Common myeloid progenitor, CD34-positive (primary cell): ENCODE results near the gene IL17RA.

ENCODE experiments used
- CTCF ChIA-PET: fragments of 350-600 bp; sonication (Branson Sonifier 250); formaldehyde crosslinking; loops from one replicate; lab custom pipeline; 2021; ENCODE audit warnings: antibody characterized with exemption; lab: Charles Lee
- POLR2A ChIA-PET: fragments of 350-600 bp; sonication (Branson Sonifier 250); formaldehyde crosslinking; loops from one replicate; lab custom pipeline; 2021; ENCODE audit warnings: antibody characterized with exemption; lab: Charles Lee
- DNase-seq, 3 donors: peaks; one replicate each; pipeline versions ENCODE4 v3.0.0 to v3.0.0-alpha.2; 2013
- H3K27ac ChIP-seq, 2 experiments: 1 replicate in 1 of 2; 2 replicates in 1 of 2; pipeline ENCODE4 v1.7.0; 2013; ENCODE audit warnings: inconsistent platforms in 2 of 2, low read length in 2 of 2, mild to moderate bottlenecking in 2 of 2, low read depth in 1 of 2, moderate library complexity in 1 of 2; ENCODE audit not compliant: severe bottlenecking in 2 of 2, insufficient read depth in 1 of 2, poor library complexity in 1 of 2
- H3K27me3 ChIP-seq, 5 experiments: replicated peaks in 2 of 5; 1 replicate in 3 of 5; 2 replicates in 2 of 5; pipeline versions ENCODE4 v1.6.1 to v1.7.0; 2013; ENCODE audit warnings: low read length in 4 of 5, mild to moderate bottlenecking in 2 of 5, moderate library complexity in 2 of 5, inconsistent platforms in 1 of 5; ENCODE audit not compliant: insufficient read depth in 5 of 5, control insufficient read depth in 4 of 5
- H3K36me3 ChIP-seq, 4 experiments: 1 replicate in 2 of 4; 2 replicates in 2 of 4; pipeline versions ENCODE4 v1.6.1 to v1.7.0; 2013; ENCODE audit warnings: low read length in 3 of 4, control low read depth in 1 of 4, mild to moderate bottlenecking in 1 of 4; ENCODE audit not compliant: control insufficient read depth in 4 of 4, insufficient read depth in 4 of 4
- H3K4me1 ChIP-seq, 4 experiments: 1 replicate in 3 of 4; 2 replicates in 1 of 4; pipeline versions ENCODE4 v1.6.1 to v1.7.1; 2013; ENCODE audit warnings: low read length in 3 of 4, mild to moderate bottlenecking in 3 of 4, control low read depth in 1 of 4, inconsistent platforms in 1 of 4, moderate library complexity in 1 of 4; ENCODE audit not compliant: control insufficient read depth in 4 of 4, insufficient read depth in 4 of 4; ENCODE audit errors: control extremely low read depth in 1 of 4
- H3K4me3 ChIP-seq, 7 experiments: 1 replicate in 4 of 7; 2 replicates in 3 of 7; pipeline versions ENCODE4 v1.5.1 to v1.7.0; 2013; ENCODE audit warnings: mild to moderate bottlenecking in 7 of 7, low read length in 6 of 7, moderate library complexity in 6 of 7, inconsistent platforms in 2 of 7, low read depth in 2 of 7, control low read depth in 1 of 7; ENCODE audit not compliant: insufficient read depth in 4 of 7, control insufficient read depth in 1 of 7; ENCODE audit errors: extremely low read depth in 1 of 7
- H3K9me3 ChIP-seq, 5 experiments: 1 replicate in 4 of 5; 2 replicates in 1 of 5; pipeline versions ENCODE4 v1.6.1 to v1.7.1; 2013; ENCODE audit warnings: low read length in 4 of 5, mild to moderate bottlenecking in 2 of 5, inconsistent platforms in 1 of 5, low read depth in 1 of 5, moderate library complexity in 1 of 5; ENCODE audit not compliant: control insufficient read depth in 4 of 5, insufficient read depth in 2 of 5; ENCODE audit errors: control extremely low read depth in 1 of 5
- WGBS: methylation state at CpG from one replicate; pipeline ENCODE4 v1.1.5; 2013; ENCODE audit not compliant: insufficient coverage; 5-methylcytosine and 5-hydroxymethylcytosine counted together

The IL17RA gene

DNA sequence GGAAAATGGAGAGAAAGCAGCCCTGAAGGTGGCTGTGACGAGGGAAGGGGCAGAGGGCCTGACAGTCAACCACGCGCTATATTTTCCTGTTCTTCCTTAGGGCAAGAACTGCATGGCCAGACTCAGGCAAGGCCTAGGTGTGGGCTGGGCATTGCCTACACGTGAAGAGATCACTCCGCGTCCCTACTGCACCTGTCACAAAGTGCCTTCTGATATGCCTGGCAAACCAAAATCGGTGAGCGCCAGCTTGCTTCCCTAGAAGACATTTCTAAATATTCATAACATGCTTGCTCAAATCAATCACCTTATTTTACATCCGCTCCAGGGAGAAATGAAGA, 30.1 kb downstream of the IL17RA start:
- H3K36me3 ChIP-seq, result peaks cover 0 to 17% (median 1%) of the 10 kb centered on the region in 4 experiments
- CTCF ChIA-PET, result interaction anchor here (0.5 to 3.0 kb wide), 5 partner anchors 8 to 843 kb away, joined by 4 to 11 read pairs (median 4); no protein-coding TSS in a partner anchor
- no peak overlapping the region for H3K4me3 ChIP-seq
- peaks cover 33 to 80% (median 58%) of the 10 kb centered on the region in 4 experiments for H3K4me1 ChIP-seq
- POLR2A ChIA-PET, result no interaction called here
- no peak for DNase-seq
- 75% methylated on average over 8 of the region's 9 CpGs for WGBS
- H3K27me3 ChIP-seq, result peaks cover 0 to 14% (median 9%) of the 10 kb centered on the region in 5 experiments
- no peak overlapping the region for H3K27ac ChIP-seq
- no peaks in the 10 kb centered on the region for H3K9me3 ChIP-seq

- H3K27me3 ChIP-seq, result peaks cover 0 to 17% (median 9%) of the 10 kb centered on the region in 5 experiments
- peak in 1 of 3 donors; percentile 40 for DNase-seq
- 70% methylated on average over 2 of the region's 4 CpGs for WGBS
- peaks cover 0 to 16% (median 0%) of the 10 kb centered on the region in 4 experiments for H3K36me3 ChIP-seq
- H3K9me3 ChIP-seq, result no peaks in the 10 kb centered on the region
- H3K4me1 ChIP-seq, result peaks cover 33 to 84% (median 61%) of the 10 kb centered on the region in 4 experiments
- H3K4me3 ChIP-seq, result no peak overlapping the region
- H3K27ac ChIP-seq, result no peak overlapping the region
- POLR2A ChIA-PET, result no interaction called here
- CTCF ChIA-PET, result interaction anchor here (0.5 to 3.0 kb wide), 6 partner anchors 8 to 843 kb away, joined by 4 to 11 read pairs (median 4); partner anchors contain the start of gene IL17RA
Measured at GRCh38 chr22:17115236-17115635, 30.4 kb downstream of the IL17RA start.

DNA sequence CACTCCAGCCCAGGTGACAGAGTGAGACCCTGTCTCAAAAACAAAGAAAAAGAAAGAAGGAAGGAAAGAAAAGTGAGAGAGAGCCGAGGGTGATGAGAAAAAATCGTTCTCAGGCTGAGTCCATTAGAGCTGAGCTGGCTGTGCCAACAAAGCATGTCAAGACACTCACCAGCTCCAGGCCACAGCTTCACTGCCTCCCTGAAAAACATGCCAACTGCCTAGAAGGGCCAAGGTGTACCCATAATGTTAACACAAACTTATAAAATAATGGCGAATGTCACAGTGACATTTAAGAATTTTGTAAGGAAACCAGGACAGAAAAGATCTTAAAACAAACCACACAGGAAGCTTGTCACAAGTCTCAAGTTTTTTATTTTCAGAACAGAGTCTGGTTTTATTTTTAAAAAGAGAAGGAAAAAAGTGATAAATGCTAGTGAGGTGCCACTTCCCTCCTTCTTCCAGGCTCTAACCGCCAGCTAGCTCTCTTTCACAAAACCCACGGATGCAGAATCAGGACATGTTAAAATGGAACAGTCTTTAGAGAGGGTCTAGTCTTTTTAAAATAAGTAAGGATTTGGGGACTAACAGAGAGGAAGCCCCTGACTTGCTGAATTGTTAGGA, 31.3 kb downstream of the IL17RA start:
- no peak overlapping the region for H3K27ac ChIP-seq
- 0% methylated on average over 2 of the region's 5 CpGs for WGBS
- POLR2A ChIA-PET, result interaction anchor here (1.0 kb wide), 1 partner anchor 9 kb away, joined by 3 read pairs; no protein-coding TSS in a partner anchor

DNA sequence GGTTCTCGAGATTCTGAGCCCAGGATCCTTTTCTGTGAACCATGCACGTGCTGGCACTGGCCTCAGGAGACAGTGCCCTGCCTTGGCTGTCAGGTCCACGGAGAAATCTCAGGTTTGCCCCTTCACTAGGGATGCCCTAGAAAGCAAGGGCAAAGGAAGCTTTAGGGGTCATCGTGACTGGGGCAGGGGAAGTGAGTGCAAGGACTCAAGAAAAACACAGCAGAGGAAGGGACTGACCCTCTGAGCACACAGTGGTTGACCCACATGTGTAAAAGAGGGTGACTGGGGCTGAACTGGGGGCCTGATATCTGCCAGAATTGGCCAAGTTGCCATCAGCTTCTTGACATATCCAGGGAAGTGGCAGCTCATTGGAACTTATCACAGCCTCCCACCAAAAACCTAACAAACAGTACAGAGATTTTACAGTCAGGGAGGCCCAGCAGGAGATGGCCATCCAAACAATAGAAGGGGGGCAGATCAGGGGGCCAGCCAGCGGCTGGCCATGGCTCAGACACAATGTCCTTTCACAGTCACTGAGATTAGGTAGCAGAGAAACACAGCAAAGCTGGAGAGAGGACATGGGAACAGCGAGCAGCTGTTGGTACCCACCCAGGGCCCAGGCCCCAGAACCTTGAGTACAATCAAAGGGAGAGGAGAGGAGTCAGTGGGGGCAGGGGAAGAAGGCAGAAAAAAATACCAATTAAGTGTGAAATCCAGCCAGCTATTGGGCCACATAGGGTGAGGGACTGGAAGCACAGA, 32.0 kb downstream of the IL17RA start:
- Histone ChIP-seq H3K4me3 (peak overlapping the region in 1 of 7 experiments; percentile 34), H3K27me3 (peaks cover 0 to 30% (median 11%) of the 10 kb centered on the region in 5 experiments)
- POLR2A ChIA-PET, result interaction anchor here (1.0 kb wide), 1 partner anchor 10 kb away, joined by 3 read pairs; no protein-coding TSS in a partner anchor

More for the DNA sequence above, 31.3 kb downstream of the IL17RA start:
- H3K4me3 ChIP-seq, result peak overlapping the region in 2 of 7 experiments; percentile 21 to 34
- peaks cover 0 to 11% (median 0%) of the 10 kb centered on the region in 4 experiments for H3K36me3 ChIP-seq
- peaks cover 33 to 85% (median 67%) of the 10 kb centered on the region in 4 experiments for H3K4me1 ChIP-seq
- CTCF ChIA-PET, result interaction anchor here (0.8 to 3.0 kb wide), 7 partner anchors 9 to 55 kb away, joined by 3 to 11 read pairs (median 5); partner anchors contain the start of gene IL17RA
- no peaks in the 10 kb centered on the region for H3K9me3 ChIP-seq
- DNase-seq, result peak in 2 of 3 donors; percentile 36 to 52
- peaks cover 0 to 24% (median 9%) of the 10 kb centered on the region in 5 experiments for H3K27me3 ChIP-seq

DNA sequence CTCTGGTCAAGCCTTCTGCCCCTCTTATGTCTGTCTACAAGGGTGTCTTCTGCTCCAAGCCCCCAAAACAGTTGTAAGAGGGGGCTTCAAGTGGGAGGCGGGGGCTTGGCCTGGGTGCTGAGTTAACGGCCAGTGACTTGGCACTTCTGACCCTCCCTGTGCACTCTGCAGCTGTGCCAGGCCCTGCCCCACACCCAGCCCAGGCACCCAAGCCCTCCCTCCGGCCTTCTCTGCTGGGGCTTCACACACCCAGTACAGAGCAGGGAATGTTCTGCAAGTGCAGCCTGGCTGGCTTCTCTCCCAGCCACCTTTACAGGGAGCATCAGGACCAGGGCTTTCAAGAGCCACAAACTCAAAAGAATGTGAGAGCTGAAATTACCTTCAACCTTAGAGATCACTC, 32.6 kb downstream of the IL17RA start:
- no peak for DNase-seq
- Histone ChIP-seq H3K4me3 (no peak overlapping the region), H3K27ac (no peak overlapping the region), H3K36me3 (no peaks in the 10 kb centered on the region), H3K4me1 (peaks cover 33 to 87% (median 73%) of the 10 kb centered on the region in 4 experiments), H3K9me3 (no peaks in the 10 kb centered on the region), H3K27me3 (peaks cover 0 to 36% (median 17%) of the 10 kb centered on the region in 5 experiments)
- ChIA-PET CTCF (interaction anchor here (1.2 to 3.0 kb wide), 5 partner anchors 10 to 55 kb away, joined by 4 to 11 read pairs (median 5); partner anchors contain the start of gene IL17RA), POLR2A (no interaction called here)
- 63% methylated on average over 3 of the region's 3 CpGs for WGBS

More for the DNA sequence above, 32.0 kb downstream of the IL17RA start:
- no peak overlapping the region for H3K27ac ChIP-seq
- no peak for DNase-seq
- peaks cover 0 to 4% (median 0%) of the 10 kb centered on the region in 4 experiments for H3K36me3 ChIP-seq
- H3K4me1 ChIP-seq, result peaks cover 33 to 87% (median 73%) of the 10 kb centered on the region in 4 experiments
- 32% methylated on average over 6 of the region's 6 CpGs for WGBS
- CTCF ChIA-PET, result interaction anchor here (0.8 to 3.0 kb wide), 7 partner anchors 8 to 55 kb away, joined by 3 to 11 read pairs (median 5); partner anchors contain the start of gene IL17RA
- no peaks in the 10 kb centered on the region for H3K9me3 ChIP-seq

DNA sequence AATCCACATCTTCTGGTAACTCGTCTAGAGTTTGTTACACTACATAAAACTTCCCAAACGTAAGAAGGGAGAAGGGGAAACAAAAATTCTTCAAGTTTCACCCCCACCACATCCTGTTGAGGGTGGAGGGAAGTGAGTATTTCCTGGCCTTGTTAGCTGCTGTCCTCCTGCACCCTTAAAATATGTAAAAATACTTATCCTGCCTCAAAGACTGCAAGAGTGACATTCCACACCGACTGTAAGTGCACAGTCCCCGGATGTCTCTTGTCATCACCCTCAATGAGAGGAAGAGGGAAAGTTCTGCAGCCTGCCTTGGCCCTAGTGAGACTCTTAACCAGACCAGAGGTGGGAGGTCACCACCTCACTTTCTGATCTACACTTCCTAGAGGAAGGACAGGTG, 33.1 kb downstream of the IL17RA start:
- no peaks in the 10 kb centered on the region for H3K9me3 ChIP-seq
- H3K4me1 ChIP-seq, result peaks cover 33 to 84% (median 73%) of the 10 kb centered on the region in 4 experiments
- peaks cover 0 to 41% (median 17%) of the 10 kb centered on the region in 5 experiments for H3K27me3 ChIP-seq
- no peak overlapping the region for H3K27ac ChIP-seq
- peak overlapping the region in 4 of 7 experiments; percentile 5 to 36 (median 22) for H3K4me3 ChIP-seq
- CTCF ChIA-PET, result interaction anchor here (1.0 to 3.0 kb wide), 3 partner anchors 11 to 55 kb away, joined by 3 to 11 read pairs (median 4); no protein-coding TSS in a partner anchor
- no peaks in the 10 kb centered on the region for H3K36me3 ChIP-seq
- DNase-seq, result peak in 2 of 3 donors; percentile 26 to 38
- POLR2A ChIA-PET, result no interaction called here
- WGBS, result no CpG with 5 or more reads among the region's 4 CpGs
